ENCODE measurements around the gene KLHDC1. TPM values are rescaled to one million over a fixed set of nuclear protein-coding genes. Genes with fewer than 3 reads are reported as not detected.
A peak's percentile ranks its signal among the peaks of the same experiment; 100 is the strongest.

Gene KLHDC1
- total and polyA plus RNA-seq, 9 of the 15 experiments (the other 6 are each of a cell fraction or from before 2014, with no cell fraction given), result 0.08 to 0.41 (median 0.18) TPM

- TF ChIP-seq REST (IDR thresholded peaks at IDR 0.05; ENCODE audit: borderline replicate concordance) (no peak), REST (CRISPR knock-in tag; IDR thresholded peaks at IDR 0.05; ENCODE audit: low read depth) (0 out of 2 replicates have a peak, but pooled peaks have one; percentile 14), IRF2 (CRISPR knock-in tag; IDR thresholded peaks at IDR 0.05) (no peak), HEY1 (CRISPR knock-in tag; IDR thresholded peaks at IDR 0.05; ENCODE audit: borderline replicate concordance) (no peak), ARID3A (IDR thresholded peaks at IDR 0.05; ENCODE audit: borderline replicate concordance, low read depth, low read length) (no peak), ASH1L (IDR thresholded peaks at IDR 0.05; ENCODE audit: borderline replicate concordance, low read depth, partially characterized antibody) (no peak), MTA1 (IDR thresholded peaks at IDR 0.05; ENCODE audit: borderline replicate concordance) (no peak), GABPA (tag; conservative IDR thresholded peaks at IDR 0.05; ENCODE audit: low read depth) (no peak; the same call in 1 of the 2 replicates), PURB (CRISPR knock-in tag; IDR thresholded peaks at IDR 0.05; ENCODE audit: low read depth) (no peak), SAP30 (IDR thresholded peaks at IDR 0.05; ENCODE audit: borderline replicate concordance, insufficient read depth, low read depth, low read length, poor library complexity, severe bottlenecking) (no peak), NR0B1 (IDR thresholded peaks at IDR 0.05; ENCODE audit: partially characterized antibody) (no peak), STAT5A (IDR thresholded peaks at IDR 0.05; ENCODE audit: borderline replicate concordance, low read length) (no peak), GTF2B (IDR thresholded peaks at IDR 0.05; ENCODE audit: extremely low read depth, insufficient read length) (no peak), U2AF1 (optimal IDR thresholded peaks at IDR 0.05; ENCODE audit: low read depth, low read length) (no peak), SRSF7 (optimal IDR thresholded peaks at IDR 0.05; ENCODE audit: low read depth, low read length) (no peak)
Observed at GRCh38 chr14:49687942-49688700, 4.8 kb upstream of the KLHDC1 start, which contains the start of gene POLE2 (continued).

All from K562 (cell line).